Karpas-422 (cell line): ENCODE measurements around the gene HOXD12. TPM values are rescaled to one million over a fixed set of nuclear protein-coding genes. Genes with fewer than 3 reads are reported as not detected.

ENCODE experiments used
- DNase-seq: peaks from one replicate; pipeline ENCODE4 v3.0.0-alpha.2; 2015
- H2AFZ ChIP-seq: fragments of 200-600 bp; sonication (generic); 2 replicates; pipeline ENCODE4 v1.6.1; 2014; ENCODE audit warnings: antibody characterized with exemption, low read length, mixed read lengths
- H3K27ac ChIP-seq: fragments of 200-600 bp; sonication (generic); 2 replicates; pipeline ENCODE4 v1.5.1; 2014; ENCODE audit warnings: mild to moderate bottlenecking, low read length, moderate library complexity
- H3K27me3 ChIP-seq: fragments of 200-600 bp; sonication (generic); 2 replicates; pipeline ENCODE4 v1.6.1; 2014; ENCODE audit warnings: low read length, mixed read lengths
- H3K36me3 ChIP-seq: fragments of 200-600 bp; sonication (generic); 2 replicates; pipeline ENCODE4 v1.6.1; 2014; ENCODE audit warnings: low read length, mixed read lengths; ENCODE audit not compliant: insufficient read depth
- H3K4me1 ChIP-seq: fragments of 200-600 bp; sonication (generic); 2 replicates; pipeline ENCODE4 v1.6.1; 2014; ENCODE audit warnings: mild to moderate bottlenecking, low read length, mixed read lengths
- H3K4me2 ChIP-seq: fragments of 200-600 bp; sonication (generic); 2 replicates; pipeline ENCODE4 v1.6.1; 2014; ENCODE audit warnings: low read length, low read depth, mild to moderate bottlenecking; ENCODE audit not compliant: poor library complexity, severe bottlenecking
- H3K4me3 ChIP-seq: fragments of 200-600 bp; sonication (generic); 2 replicates; pipeline ENCODE4 v1.5.1; 2014; ENCODE audit warnings: mild to moderate bottlenecking, antibody characterized with exemption, low read length, mixed read lengths
- H3K79me2 ChIP-seq: fragments of 200-600 bp; sonication (generic); 2 replicates; pipeline ENCODE4 v1.6.1; 2014; ENCODE audit warnings: mild to moderate bottlenecking, low read length, mixed read lengths
- H3K9ac ChIP-seq: fragments of 200-600 bp; sonication (generic); 2 replicates; pipeline ENCODE4 v1.6.0; 2014; ENCODE audit warnings: low read length
- H3K9me2 ChIP-seq: fragments of 200-600 bp; sonication (generic), shearing (Covaris generic); replicated peaks from 2 replicates; pipeline ENCODE4 v1.6.0; 2014; ENCODE audit warnings: mild to moderate bottlenecking, low read length, moderate library complexity; ENCODE audit not compliant: insufficient read depth
- H3K9me3 ChIP-seq: fragments of 300-700, 200-600 bp; sonication (generic); 2 replicates; pipeline ENCODE4 v1.6.1; 2014; ENCODE audit warnings: low read length, mixed read lengths
- H4K20me1 ChIP-seq: fragments of 200-600 bp; sonication (generic); 2 replicates; pipeline ENCODE4 v1.6.1; 2014; ENCODE audit warnings: mild to moderate bottlenecking, antibody characterized with exemption, low read length, low read depth; ENCODE audit not compliant: insufficient read depth
- total RNA-seq: library from RNA; depleted of rRNA; stranded (reverse); fragments of >200 nt; shearing (Covaris generic); gene quantifications from 2 replicates; pipeline ENCODE4 v1.2.3, GENCODE V29; 2014; ENCODE audit warnings: low replicate concordance

The HOXD12 gene
- total RNA-seq, 1 experiment from 2014 or later: 1.0 TPM

DNA sequence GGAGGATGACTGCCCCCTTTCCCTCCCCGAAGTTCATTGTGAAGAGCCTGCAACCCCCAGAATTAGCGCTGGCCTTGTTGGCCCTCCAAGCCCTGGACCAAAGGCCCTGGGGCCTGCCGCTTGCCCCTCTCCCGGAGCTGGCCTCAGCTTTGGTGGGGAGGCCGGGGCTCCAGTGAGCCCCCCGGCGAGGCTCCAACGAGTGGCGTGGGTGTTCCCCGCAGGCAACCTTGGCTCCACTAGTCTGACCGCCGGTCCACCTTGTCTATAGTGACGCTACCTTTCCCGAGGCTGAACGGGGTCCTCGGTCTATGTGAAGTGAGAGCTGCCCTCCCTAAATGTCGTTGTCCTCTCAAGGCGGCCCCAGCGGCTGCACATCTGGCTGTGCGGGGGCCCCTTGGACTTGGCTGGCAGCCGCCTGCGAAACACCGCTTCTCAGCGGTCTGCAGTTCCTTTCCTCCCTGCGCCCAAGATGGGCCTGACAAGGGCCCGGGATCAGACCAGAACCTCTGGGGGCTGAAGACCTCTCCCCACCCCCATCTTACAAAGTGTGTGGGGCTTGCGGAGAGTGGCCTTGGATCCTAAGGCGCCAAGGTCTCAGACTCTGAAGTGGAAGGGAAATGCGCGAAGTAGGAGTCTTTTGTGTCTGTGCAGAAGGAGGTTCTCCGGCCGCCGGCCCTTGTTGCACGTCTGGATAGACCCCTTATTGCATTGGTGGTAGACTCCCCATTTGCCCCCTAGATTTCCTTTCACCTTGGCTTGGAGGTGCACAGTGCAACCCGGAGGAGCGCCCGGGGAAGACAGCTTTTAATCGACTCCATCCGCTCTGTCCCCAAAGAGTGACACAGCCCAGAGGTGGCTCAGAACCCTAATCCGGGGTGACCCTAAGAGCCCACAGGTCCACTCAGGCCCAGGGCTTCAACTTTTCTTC is 13.0 kb downstream of the HOXD12 start:
- Histone ChIP-seq H3K9ac (no peak overlapping the region), H3K36me3 (no peaks in the 10 kb centered on the region), H3K4me3 (no peak overlapping the region), H3K4me2 (no peak overlapping the region), H4K20me1 (no peaks in the 10 kb centered on the region), H3K27me3 (no peaks in the 10 kb centered on the region), H3K4me1 (peaks cover 10% of the 10 kb centered on the region), H3K9me2 (no peaks in the 10 kb centered on the region), H3K79me2 (no peaks in the 10 kb centered on the region), H3K27ac (no peak overlapping the region), H3K9me3 (no peaks in the 10 kb centered on the region), H2AFZ (no peak overlapping the region)
- DNase-seq: no peak

- no peaks in the 10 kb centered on the region for H3K27me3 ChIP-seq
- H2AFZ ChIP-seq: no peak overlapping the region
- no peak overlapping the region for H3K9ac ChIP-seq
- no peaks in the 10 kb centered on the region for H3K9me2 ChIP-seq
- H3K79me2 ChIP-seq: no peaks in the 10 kb centered on the region
- H3K36me3 ChIP-seq: no peaks in the 10 kb centered on the region
- no peak overlapping the region for H3K4me3 ChIP-seq
- H3K9me3 ChIP-seq: no peaks in the 10 kb centered on the region
- DNase-seq: no peak
- H4K20me1 ChIP-seq: no peaks in the 10 kb centered on the region
- no peak overlapping the region for H3K4me2 ChIP-seq
- no peak overlapping the region for H3K27ac ChIP-seq
- peaks cover 10% of the 10 kb centered on the region for H3K4me1 ChIP-seq
Observed at GRCh38 chr2:176114120-176114929, 14.7 kb downstream of the HOXD12 start.

DNA sequence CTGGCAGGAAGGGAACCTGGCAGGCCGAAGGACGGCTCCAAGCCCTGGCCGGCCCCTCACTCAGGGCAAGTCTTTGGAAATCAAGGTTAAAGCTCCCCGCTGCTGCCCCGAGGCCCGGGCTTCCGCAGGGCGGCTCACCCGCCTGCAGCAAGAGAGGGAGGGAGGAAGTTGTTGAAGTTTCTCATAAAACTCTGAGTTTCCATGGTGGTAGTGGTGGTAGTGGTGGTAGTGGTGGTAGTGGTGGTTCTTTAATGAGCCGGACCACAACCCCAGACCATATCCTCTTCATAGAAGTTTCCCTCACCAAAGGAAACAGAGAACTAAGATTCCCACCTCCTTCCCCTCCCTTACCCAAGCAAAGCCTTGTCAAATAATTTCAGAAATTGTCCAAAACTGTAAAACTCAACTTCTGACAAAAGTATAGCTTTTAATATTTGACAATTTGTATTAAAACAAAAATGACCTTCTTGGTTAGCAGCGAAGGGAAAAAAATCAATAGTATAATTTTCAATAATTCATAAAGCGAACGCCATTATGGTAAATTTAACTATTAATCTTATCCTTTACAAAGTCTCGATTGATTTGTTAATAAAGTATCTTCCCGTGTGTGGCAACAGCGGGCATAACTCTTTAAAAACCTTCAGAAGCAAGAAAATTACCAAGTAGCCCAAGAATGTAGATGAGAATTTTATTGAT is 15.5 kb downstream of the HOXD12 start:
- Histone ChIP-seq H3K27ac (no peak overlapping the region), H4K20me1 (no peaks in the 10 kb centered on the region), H3K4me1 (peaks cover 10% of the 10 kb centered on the region), H3K9me2 (no peaks in the 10 kb centered on the region), H3K36me3 (no peaks in the 10 kb centered on the region), H3K27me3 (no peaks in the 10 kb centered on the region), H3K4me2 (no peak overlapping the region), H3K79me2 (no peaks in the 10 kb centered on the region), H3K9ac (no peak overlapping the region), H2AFZ (no peak overlapping the region), H3K9me3 (no peaks in the 10 kb centered on the region), H3K4me3 (no peak overlapping the region)
- no peak for DNase-seq

- H3K4me3 ChIP-seq: no peak within 1 kb of the TSS
- no peaks in the 10 kb centered on the region for H4K20me1 ChIP-seq
- no peak for DNase-seq
- no peaks in the 10 kb centered on the region for H3K9me3 ChIP-seq
- H3K4me1 ChIP-seq: peaks cover 4% of the 10 kb centered on the region
- H3K27me3 ChIP-seq: no peaks in the 10 kb centered on the region
- H3K36me3 ChIP-seq: no peaks in the 10 kb centered on the region
- H3K4me2 ChIP-seq: no peak within 1 kb of the TSS
- no peak within 1 kb of the TSS for H3K27ac ChIP-seq
- H3K9ac ChIP-seq: no peak within 1 kb of the TSS
- no peak within 1 kb of the TSS for H2AFZ ChIP-seq
- no peaks in the 10 kb centered on the region for H3K79me2 ChIP-seq
- H3K9me2 ChIP-seq: no peaks in the 10 kb centered on the region
Observed at GRCh38 chr2:176115883-176116813, 16.6 kb downstream of the HOXD12 start, which contains the start of gene HOXD10. TSS of gene HOXD10 (plus strand) at chr2:176116778. CDS start at chr2:176116834, 56 bp downstream.

- Histone ChIP-seq H3K27me3 (no peaks in the 10 kb centered on the region), H2AFZ (no peak overlapping the region), H3K27ac (no peak overlapping the region)
Observed at GRCh38 chr2:176117162-176117822, 17.7 kb downstream of the HOXD12 start.

GRCh38 chr2:176117823-176118371 is 18.3 kb downstream of the HOXD12 start:
- Histone ChIP-seq H3K9me2 (no peaks in the 10 kb centered on the region), H4K20me1 (no peaks in the 10 kb centered on the region), H3K27ac (no peak overlapping the region), H3K4me3 (no peak overlapping the region), H3K36me3 (no peaks in the 10 kb centered on the region), H3K27me3 (no peaks in the 10 kb centered on the region), H3K9ac (no peak overlapping the region), H3K4me2 (no peak overlapping the region), H3K79me2 (no peaks in the 10 kb centered on the region), H2AFZ (no peak overlapping the region), H3K4me1 (no peaks in the 10 kb centered on the region), H3K9me3 (no peaks in the 10 kb centered on the region)
- DNase-seq: no peak

More at GRCh38 chr2:176117162-176117822, 17.7 kb downstream of the HOXD12 start:
- Histone ChIP-seq H3K79me2 (no peaks in the 10 kb centered on the region), H3K4me3 (no peak overlapping the region), H3K4me2 (no peak overlapping the region), H3K9ac (no peak overlapping the region), H3K4me1 (no peaks in the 10 kb centered on the region), H3K9me3 (no peaks in the 10 kb centered on the region), H3K9me2 (no peaks in the 10 kb centered on the region), H4K20me1 (no peaks in the 10 kb centered on the region), H3K36me3 (no peaks in the 10 kb centered on the region)
- DNase-seq: no peak
